ENCODE data around the gene OPHN1.

DNA sequence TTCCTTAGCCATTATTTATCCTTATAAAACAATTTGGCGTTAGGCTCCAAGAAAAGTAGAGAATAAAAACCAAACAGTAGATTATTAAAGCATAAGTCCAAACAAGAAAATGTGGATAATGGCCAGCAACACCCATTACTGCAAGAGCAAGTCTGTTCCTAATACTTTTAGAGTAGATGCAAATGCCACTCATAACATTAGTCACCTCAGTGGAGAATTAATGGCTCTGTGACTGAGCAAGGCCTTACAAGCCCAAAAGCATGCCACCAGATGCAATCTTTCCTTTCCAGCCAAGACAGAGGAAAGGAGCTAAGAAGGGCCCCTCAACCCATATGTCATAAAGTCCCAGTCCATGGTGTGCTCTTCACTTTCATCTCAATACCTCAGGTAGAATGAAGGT lies 373.8 kb downstream of the OPHN1 start:
- no peak for TF ChIP-seq CTCF (IDR thresholded peaks at IDR 0.05; ENCODE audit: low read length)
- no peak for TF ChIP-seq EZH2 (optimal IDR thresholded peaks at IDR 0.05; ENCODE audit: low read depth, low read length)

Data from MM.1S (cell line).